DND-41 (cell line): ENCODE measurements around the gene TAL1.
A peak's percentile ranks its signal among the peaks of the same experiment; 100 is the strongest.

Experiments
- ATAC-seq: fragments of 200-7000 bp; cut with Tn5 transposase; 3 replicates; pipeline ENCODE4 v1.9.1; 2021; ENCODE audit warnings: low read depth; ENCODE audit not compliant: insufficient read depth
- DNase-seq: peaks from one replicate; pipeline ENCODE4 v3.0.0-alpha.2; 2020
- H2AFZ ChIP-seq: 2 replicates; pipeline ENCODE4 v1.6.0; 2012; ENCODE audit warnings: low read depth, low read length
- H3K27ac ChIP-seq: 2 replicates; pipeline ENCODE4 v1.5.1; 2012; ENCODE audit warnings: low read length, inconsistent platforms
- H3K27me3 ChIP-seq: fragments of 200-600 bp; sonication (generic); 2 replicates; pipeline ENCODE4 v1.6.0; 2012; ENCODE audit warnings: low read length, mild to moderate bottlenecking, inconsistent platforms; ENCODE audit not compliant: insufficient read depth, poor library complexity
- H3K36me3 ChIP-seq: 2 replicates; pipeline ENCODE4 v1.5.1; 2012; ENCODE audit warnings: low read length, inconsistent platforms; ENCODE audit not compliant: insufficient read depth
- H3K4me1 ChIP-seq: 2 replicates; pipeline ENCODE4 v1.5.1; 2012; ENCODE audit warnings: mild to moderate bottlenecking, low read length; ENCODE audit not compliant: insufficient read depth
- H3K4me2 ChIP-seq: 2 replicates; pipeline ENCODE4 v1.6.0; 2012; ENCODE audit warnings: mild to moderate bottlenecking, moderate library complexity, low read length, inconsistent platforms; ENCODE audit not compliant: insufficient read depth
- H3K4me3 ChIP-seq, 2 experiments: fragments of 200-600 bp in 1 of 2; shearing (Covaris generic) in 1 of 2; 2 replicates each; pipeline ENCODE4 v1.5.1; 2012 to 2016; ENCODE audit warnings: inconsistent platforms in 2 of 2, low read length in 2 of 2, mild to moderate bottlenecking in 2 of 2, low read depth in 1 of 2, moderate library complexity in 1 of 2
- H3K79me2 ChIP-seq: 2 replicates; pipeline ENCODE4 v1.6.0; 2012; ENCODE audit warnings: low read length, inconsistent platforms; ENCODE audit not compliant: insufficient read depth
- H3K9ac ChIP-seq: 2 replicates; pipeline ENCODE4 v1.6.0; 2012; ENCODE audit warnings: low read depth, mild to moderate bottlenecking, inconsistent platforms, low read length, moderate library complexity
- H3K9me3 ChIP-seq: 2 replicates; pipeline ENCODE4 v1.5.1; 2012; ENCODE audit warnings: low read length, moderate library complexity, mild to moderate bottlenecking, inconsistent platforms; ENCODE audit not compliant: insufficient read depth, severe bottlenecking
- H4K20me1 ChIP-seq: 2 replicates; pipeline ENCODE4 v1.6.0; 2012; ENCODE audit warnings: low read length; ENCODE audit not compliant: insufficient read depth
- CTCF ChIP-seq: IDR thresholded peaks from 2 replicates; pipeline ENCODE4 v1.5.1; 2012; ENCODE audit warnings: borderline replicate concordance, low read length, moderate library complexity, mild to moderate bottlenecking; ENCODE audit not compliant: poor library complexity, severe bottlenecking; ENCODE audit errors: extremely low read depth
- EZH2 ChIP-seq: IDR thresholded peaks from 3 replicates; pipeline ENCODE4 v1.6.1; 2012; ENCODE audit warnings: borderline replicate concordance, low read depth, mild to moderate bottlenecking, moderate library complexity, low read length, inconsistent platforms; ENCODE audit not compliant: severe bottlenecking

TAL1 gene

GRCh38 chr1:47181095-47181954 lies 50.7 kb downstream of the TAL1 start:
- Histone ChIP-seq H3K79me2 (no peaks in the 10 kb centered on the region), H3K4me3 (no peak overlapping the region), H3K9me3 (no peaks in the 10 kb centered on the region), H2AFZ (no peak overlapping the region), H3K4me2 (no peak overlapping the region), H3K36me3 (no peaks in the 10 kb centered on the region), H3K9ac (no peak overlapping the region), H4K20me1 (no peaks in the 10 kb centered on the region), H3K27ac (no peak overlapping the region), H3K27me3 (no peaks in the 10 kb centered on the region), H3K4me1 (peaks cover 13% of the 10 kb centered on the region)
- TF ChIP-seq CTCF, result no peak
- no peak for TF ChIP-seq EZH2
- DNase-seq (no peak), ATAC-seq (no peak)

- Histone ChIP-seq H3K79me2 (no peaks in the 10 kb centered on the region), H4K20me1 (no peaks in the 10 kb centered on the region), H3K9ac (no peak overlapping the region), H3K4me1 (peaks cover 13% of the 10 kb centered on the region), H3K27ac (no peak overlapping the region), H3K36me3 (no peaks in the 10 kb centered on the region), H3K4me2 (no peak overlapping the region), H3K27me3 (no peaks in the 10 kb centered on the region), H2AFZ (no peak overlapping the region), H3K9me3 (no peaks in the 10 kb centered on the region), H3K4me3 (no peak overlapping the region)
- DNase-seq (no peak), ATAC-seq (no peak)
- no peak for TF ChIP-seq CTCF
- TF ChIP-seq EZH2, result no peak
Measured at GRCh38 chr1:47180603-47181094, 51.4 kb downstream of the TAL1 start.

- Histone ChIP-seq H3K9ac (no peak overlapping the region), H3K4me3 (no peak overlapping the region)
Measured at GRCh38 chr1:47179988-47180563, 51.9 kb downstream of the TAL1 start.

More at GRCh38 chr1:47179988-47180563, 51.9 kb downstream of the TAL1 start:
- no peak for TF ChIP-seq CTCF
- TF ChIP-seq EZH2, result no peak
- H3K79me2 ChIP-seq, result no peaks in the 10 kb centered on the region
- no peak overlapping the region for H2AFZ ChIP-seq
- H3K4me2 ChIP-seq, result peak overlapping the region; percentile 75
- no peaks in the 10 kb centered on the region for H3K27me3 ChIP-seq
- peaks cover 13% of the 10 kb centered on the region for H3K4me1 ChIP-seq
- H4K20me1 ChIP-seq, result no peaks in the 10 kb centered on the region
- H3K27ac ChIP-seq, result no peak overlapping the region
- H3K9me3 ChIP-seq, result no peaks in the 10 kb centered on the region
- H3K36me3 ChIP-seq, result no peaks in the 10 kb centered on the region
- ATAC-seq (no peak), DNase-seq (no peak)
